ENCODE results near the gene SLC25A23. TPM values are rescaled to one million over a fixed set of nuclear protein-coding genes. Genes with fewer than 3 reads are reported as not detected.

Gene SLC25A23
- total RNA-seq, 1 donor from 2014 or later, result 51.4 TPM

DNA sequence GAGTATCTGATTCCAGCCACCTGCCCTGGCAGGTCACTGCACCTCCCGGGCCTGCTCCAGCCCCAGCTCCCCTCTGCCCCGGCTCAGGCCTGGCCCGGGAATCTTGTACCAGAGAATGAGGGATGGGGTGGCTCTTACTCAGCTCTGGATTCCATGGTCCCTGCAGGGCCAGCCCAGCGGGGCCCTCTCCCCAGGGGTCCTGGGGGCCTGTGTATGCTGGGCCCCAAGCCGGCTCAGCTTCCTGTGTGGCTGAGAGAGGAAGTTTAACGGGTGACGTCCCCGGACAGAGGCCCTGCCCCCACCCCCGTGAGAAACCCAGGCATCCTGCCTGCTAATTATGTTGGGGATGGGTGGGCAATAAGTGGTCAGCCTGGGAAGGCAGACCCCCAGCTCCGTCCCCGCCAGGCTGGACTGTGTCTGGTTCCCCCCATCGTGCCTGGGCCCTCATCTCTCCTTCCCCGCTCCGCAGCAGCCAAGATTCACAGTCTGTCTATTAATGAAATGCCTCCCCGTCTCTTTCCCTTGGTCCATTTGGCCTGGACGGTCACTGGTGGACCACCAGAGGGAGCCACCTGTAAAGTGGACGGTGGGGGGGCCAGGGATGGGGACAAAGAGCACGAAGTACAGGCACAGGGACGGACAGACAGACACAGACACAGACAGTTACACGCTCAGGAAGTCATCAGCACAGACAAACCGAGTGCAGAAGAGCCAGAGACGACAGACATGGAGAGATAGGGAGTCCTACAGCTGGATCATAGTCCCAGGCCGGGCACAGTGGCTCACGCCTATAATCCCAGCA is 22.1 kb upstream of the SLC25A23 start, which contains the start of gene DENND1C:
Gene DENND1C, minus strand, starts transcription at position 247 of the 802 bp plus-strand sequence. Its CDS starts 92 bp downstream, at position 155.
- no peaks in the 10 kb centered on the region for H3K9me3 ChIP-seq
- H3K4me3 ChIP-seq, result peak within 1 kb of the TSS; percentile 51
- ATAC-seq, result peak; percentile 79
- DNase-seq, result no peak
- intact Hi-C loops (cut with DNase I), result no loop called here
- peak within 1 kb of the TSS; percentile 79 for H3K27ac ChIP-seq
- H3K4me1 ChIP-seq, result peaks cover 4% of the 10 kb centered on the region
- TF ChIP-seq, protein P1, sequence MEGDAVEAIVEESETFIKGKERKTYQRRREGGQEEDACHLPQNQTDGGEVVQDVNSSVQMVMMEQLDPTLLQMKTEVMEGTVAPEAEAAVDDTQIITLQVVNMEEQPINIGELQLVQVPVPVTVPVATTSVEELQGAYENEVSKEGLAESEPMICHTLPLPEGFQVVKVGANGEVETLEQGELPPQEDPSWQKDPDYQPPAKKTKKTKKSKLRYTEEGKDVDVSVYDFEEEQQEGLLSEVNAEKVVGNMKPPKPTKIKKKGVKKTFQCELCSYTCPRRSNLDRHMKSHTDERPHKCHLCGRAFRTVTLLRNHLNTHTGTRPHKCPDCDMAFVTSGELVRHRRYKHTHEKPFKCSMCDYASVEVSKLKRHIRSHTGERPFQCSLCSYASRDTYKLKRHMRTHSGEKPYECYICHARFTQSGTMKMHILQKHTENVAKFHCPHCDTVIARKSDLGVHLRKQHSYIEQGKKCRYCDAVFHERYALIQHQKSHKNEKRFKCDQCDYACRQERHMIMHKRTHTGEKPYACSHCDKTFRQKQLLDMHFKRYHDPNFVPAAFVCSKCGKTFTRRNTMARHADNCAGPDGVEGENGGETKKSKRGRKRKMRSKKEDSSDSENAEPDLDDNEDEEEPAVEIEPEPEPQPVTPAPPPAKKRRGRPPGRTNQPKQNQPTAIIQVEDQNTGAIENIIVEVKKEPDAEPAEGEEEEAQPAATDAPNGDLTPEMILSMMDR (IDR thresholded peaks at IDR 0.05), result peak; percentile 57
- H3K27me3 ChIP-seq, result peaks cover 5% of the 10 kb centered on the region
- no peaks in the 10 kb centered on the region for H3K36me3 ChIP-seq

DNA sequence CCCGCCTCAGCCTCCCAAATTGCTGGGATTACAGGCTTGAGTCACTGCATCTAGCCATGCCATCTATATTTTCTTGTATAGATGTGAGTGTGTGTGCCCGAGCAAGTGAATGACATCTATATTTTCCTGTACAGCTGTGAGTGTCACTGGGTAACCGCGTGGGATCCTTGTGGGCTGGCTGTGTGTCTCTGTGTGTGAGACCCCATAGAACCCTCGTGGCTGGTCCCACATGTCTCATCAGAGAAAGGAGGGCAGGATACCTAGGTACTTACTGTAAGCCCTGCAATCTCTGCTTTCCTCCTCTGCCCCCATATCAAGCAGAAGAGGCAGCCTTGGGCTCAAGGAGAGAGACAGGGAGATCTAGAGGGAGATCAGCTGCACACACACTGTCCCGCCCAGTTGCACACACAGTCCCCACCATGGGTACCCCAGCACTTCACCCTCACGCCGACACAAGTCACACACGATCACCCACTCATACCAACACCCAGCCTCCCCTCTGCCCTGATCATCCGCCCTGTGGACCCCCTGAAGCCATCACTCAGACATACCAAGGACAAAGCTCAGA is 21.3 kb upstream of the SLC25A23 start:
- intact Hi-C loops (cut with DNase I), result no loop called here
- H3K27me3 ChIP-seq, result peaks cover 8% of the 10 kb centered on the region
- no peak for ATAC-seq
- peaks cover 5% of the 10 kb centered on the region for H3K4me1 ChIP-seq
- no peaks in the 10 kb centered on the region for H3K9me3 ChIP-seq
- H3K36me3 ChIP-seq, result no peaks in the 10 kb centered on the region
- peak overlapping the region; percentile 79 for H3K27ac ChIP-seq
- DNase-seq, result no peak
- TF ChIP-seq, protein P1 (IDR thresholded peaks at IDR 0.05), result no peak
- peak overlapping the region; percentile 51 for H3K4me3 ChIP-seq

DNA sequence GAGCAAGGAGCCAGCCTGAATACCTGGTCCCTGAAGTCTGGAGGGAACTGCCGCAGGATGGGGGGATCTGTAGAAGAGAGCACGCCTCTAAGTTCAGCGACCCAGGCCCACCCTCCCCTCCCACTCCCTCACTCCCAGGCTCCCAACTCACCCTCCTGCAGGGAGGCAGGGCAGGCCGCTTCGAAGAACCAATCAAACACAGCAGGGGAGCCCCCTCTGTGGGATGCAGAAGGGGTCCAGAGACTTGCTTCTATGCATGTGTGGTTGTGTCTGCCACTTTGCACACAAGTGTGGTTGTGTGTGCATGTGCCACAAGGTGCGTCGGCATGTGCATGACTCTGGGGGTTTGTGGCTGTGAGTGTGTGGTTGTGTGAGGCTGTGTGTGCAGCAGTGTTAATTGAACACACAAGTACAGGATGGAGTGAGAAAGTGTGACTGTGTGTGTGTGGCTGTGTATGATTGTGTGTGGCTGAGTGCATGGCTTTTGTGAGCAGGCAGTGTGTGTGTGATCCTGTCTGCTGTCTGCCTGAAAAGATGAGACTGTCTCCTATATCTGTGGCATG is 20.3 kb upstream of the SLC25A23 start:
- no peaks in the 10 kb centered on the region for H3K36me3 ChIP-seq
- peaks cover 12% of the 10 kb centered on the region for H3K27me3 ChIP-seq
- DNase-seq (no peak), ATAC-seq (no peak)
- TF ChIP-seq, protein P1 (IDR thresholded peaks at IDR 0.05), result no peak
- H3K4me1 ChIP-seq, result peaks cover 10% of the 10 kb centered on the region
- no peak overlapping the region for H3K27ac ChIP-seq
- no peak overlapping the region for H3K4me3 ChIP-seq
- no peaks in the 10 kb centered on the region for H3K9me3 ChIP-seq
- intact Hi-C loops (cut with DNase I), result no loop called here

DNA sequence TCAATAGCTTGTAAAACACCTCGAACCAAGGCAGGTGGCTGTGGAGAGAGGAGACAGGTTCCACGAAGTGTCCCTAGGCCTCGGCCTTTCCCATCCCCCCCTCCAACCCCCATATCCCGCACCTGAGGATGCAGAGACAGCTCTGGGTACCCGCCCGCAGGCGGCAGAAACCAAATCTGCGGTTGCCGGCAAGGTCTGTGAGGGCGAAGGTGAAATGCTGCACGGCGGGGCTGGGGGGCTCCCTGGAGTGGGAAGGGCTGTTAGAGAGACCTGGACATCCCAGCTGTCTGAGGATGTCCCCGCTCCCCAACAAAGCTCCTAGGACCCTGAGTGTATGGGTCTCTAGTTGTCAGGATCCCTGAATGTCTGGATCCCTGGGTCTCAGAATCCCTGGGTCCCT is 19.2 kb upstream of the SLC25A23 start:
- ATAC-seq (no peak), DNase-seq (no peak)
- no peak overlapping the region for H3K27ac ChIP-seq
- intact Hi-C loops (cut with DNase I), result no loop called here
- TF ChIP-seq, protein P1 (IDR thresholded peaks at IDR 0.05), result no peak
- no peaks in the 10 kb centered on the region for H3K36me3 ChIP-seq
- peaks cover 12% of the 10 kb centered on the region for H3K27me3 ChIP-seq
- no peak overlapping the region for H3K4me3 ChIP-seq
- peaks cover 10% of the 10 kb centered on the region for H3K4me1 ChIP-seq
- no peaks in the 10 kb centered on the region for H3K9me3 ChIP-seq

DNA sequence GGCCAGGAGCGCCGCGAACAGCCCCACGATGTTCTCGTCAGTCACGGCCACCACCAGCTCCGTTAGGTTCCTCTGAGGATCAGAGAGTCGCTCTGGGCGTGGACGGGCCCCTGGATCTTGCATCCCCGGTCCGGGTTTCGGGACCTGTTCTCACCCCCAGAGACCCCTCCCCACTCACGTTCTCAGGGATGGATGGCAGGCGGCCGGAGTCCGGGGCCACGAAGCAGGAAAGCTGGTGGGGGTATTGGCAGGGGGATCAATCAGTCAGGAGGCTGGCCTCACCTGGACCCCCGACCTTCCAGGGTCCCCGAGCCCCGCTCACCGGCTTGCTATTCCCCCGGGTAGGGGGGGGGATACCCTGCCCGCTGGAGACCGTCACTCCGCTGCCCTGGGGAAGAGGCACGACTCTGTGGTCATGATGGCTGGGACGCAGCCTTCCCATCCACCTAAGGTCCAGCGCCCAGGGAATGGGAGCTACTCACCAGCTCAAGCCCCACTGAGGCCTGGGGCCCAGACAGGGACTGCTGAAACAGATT is 17.4 kb upstream of the SLC25A23 start:
- TF ChIP-seq, protein P1 (IDR thresholded peaks at IDR 0.05), result no peak
- no peak for DNase-seq
- Histone ChIP-seq H3K4me3 (peak overlapping the region; percentile 21), H3K4me1 (peaks cover 9% of the 10 kb centered on the region), H3K9me3 (no peaks in the 10 kb centered on the region), H3K27me3 (peaks cover 12% of the 10 kb centered on the region), H3K36me3 (no peaks in the 10 kb centered on the region), H3K27ac (no peak overlapping the region)
- intact Hi-C loops (cut with DNase I), result no loop called here
- ATAC-seq, result no peak

Measured in upper lobe of right lung (tissue), 1 donor.